NCI-H2171 treated with DMSO at 0.1 percent for 48 hours (cell line): ENCODE data around the gene NPL.

ENCODE experiments used
- DNase-seq: peaks from one replicate; lab custom pipeline; 2025; lab: John Stamatoyannopoulos, UW

The NPL gene

DNA sequence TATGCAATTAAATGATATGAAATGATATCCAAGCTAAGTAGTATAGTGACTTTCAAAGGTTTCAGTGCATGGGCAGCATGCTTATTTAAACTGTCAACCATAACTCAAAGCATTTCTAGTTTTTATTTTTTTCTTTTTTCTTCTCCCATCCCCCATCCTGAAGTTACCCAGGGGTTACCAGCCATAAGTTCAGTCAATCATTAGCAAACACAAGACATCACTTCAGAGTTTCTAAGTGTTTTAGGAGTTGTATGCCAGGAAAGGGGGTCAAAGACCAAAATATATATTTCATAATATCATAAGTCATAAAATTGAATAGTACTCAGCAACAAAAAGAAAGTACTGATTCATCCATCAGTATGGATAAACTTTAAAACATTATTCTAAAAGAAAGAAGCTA is 78.3 kb downstream of the NPL start:
- DNase-seq, result no peak

GRCh38 chr1:182869241-182869666 is 79.7 kb downstream of the NPL start:
- no peak for DNase-seq

- DNase-seq, result no peak
These were observed 83.3 kb downstream of the NPL start for GRCh38 chr1:182872881-182873280.

DNA sequence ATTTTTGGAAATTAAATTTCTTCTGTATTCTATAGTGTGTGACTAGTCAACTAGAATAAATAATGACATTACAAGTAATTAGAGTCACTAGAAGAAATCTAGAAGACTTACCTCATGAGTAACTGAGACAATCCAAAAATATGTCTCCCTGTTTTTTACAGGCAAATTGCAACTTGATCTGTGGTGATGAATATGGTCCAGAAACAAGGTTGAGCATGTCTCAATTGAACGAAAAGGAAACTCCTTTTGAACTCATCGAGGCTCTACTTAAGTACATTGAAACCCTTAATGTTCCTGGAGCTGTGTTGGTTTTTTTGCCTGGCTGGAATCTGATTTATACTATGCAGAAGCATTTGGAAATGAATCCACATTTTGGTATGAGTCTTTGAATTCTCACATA is 86.3 kb downstream of the NPL start:
- DNase-seq, result no peak

GRCh38 chr1:182877331-182877730 is 87.8 kb downstream of the NPL start:
- DNase-seq, result no peak

DNA sequence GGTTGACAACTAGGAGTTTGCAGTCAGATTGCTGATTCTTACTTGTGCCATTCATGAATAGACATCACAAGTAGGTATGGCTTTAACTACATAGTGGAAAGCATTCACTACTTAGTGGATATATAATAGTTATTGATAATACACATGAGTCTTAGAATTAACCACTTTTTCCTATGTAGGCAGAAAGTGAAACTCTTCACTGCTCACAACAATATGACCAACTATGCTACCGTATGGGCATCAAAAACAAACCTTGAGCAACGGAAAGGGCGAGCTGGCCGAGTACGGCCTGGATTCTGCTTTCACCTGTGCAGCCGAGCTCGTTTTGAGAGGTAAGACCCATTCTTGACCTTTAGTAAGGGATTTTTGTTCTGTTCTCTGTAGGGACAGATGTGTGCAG is 88.3 kb downstream of the NPL start:
- DNase-seq, result no peak
